GM18517 (cell line): ENCODE results near the gene UBAP1L.
"Not testable (repeated sequence)": the region's sequence is repeated elsewhere in the genome, so short reads cannot be mapped to it uniquely, and the experiment has no call there.

Source experiments
- ATAC-seq: cut with Tn5 transposase; IDR thresholded peaks from one replicate; pipeline ENCODE4 v1.9.1; 2021; ENCODE audit warnings: mild to moderate bottlenecking, moderate library complexity; ENCODE audit not compliant: unreplicated experiment

UBAP1L gene

DNA sequence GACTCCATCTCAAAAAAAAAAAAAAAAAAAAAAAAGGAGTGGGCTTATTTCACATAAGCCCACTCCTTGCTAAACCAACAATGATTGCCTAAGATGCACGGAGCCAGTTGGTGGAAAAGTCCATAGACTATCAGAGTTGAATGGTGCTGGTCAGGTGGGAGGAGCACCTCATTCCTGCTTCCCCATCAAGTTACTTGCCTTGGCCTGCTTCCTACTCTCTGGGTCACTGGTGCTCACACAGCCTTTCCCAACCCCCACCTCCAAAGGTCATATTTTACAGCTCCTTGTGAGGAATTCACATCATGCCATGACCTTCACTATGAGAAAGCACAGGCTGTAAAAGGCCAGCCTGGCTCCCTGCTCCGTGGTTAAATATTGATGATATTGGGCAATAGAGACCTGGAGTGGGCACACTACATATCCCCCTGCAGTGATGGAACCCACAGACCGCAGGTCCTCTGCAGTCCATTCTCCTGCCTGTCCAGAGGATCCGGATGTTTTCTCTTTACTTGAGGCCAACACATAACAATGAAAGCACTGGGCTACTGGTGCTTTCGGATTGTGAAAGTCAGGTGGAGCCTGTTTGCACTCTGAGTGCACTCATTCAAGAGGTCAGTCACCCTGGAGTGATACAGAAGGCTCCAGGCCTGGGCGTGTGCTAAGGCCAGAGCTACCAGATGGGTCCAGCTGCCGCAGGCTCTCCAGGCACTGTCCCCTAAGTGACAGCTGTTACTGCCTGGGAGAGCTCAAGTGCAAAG, 70.1 kb downstream of the UBAP1L start, which contains the start of gene SLC51B:
Gene SLC51B (plus strand): TSS at position 664 of the 758 bp plus-strand sequence. CDS start 4,618 bp downstream, outside the sequence.
- no peak for ATAC-seq

- not testable (repeated sequence) for ATAC-seq
These were observed 70.8 kb downstream of the UBAP1L start for GRCh38 chr15:65044218-65044617.

- no peak for ATAC-seq
These were observed 72.1 kb downstream of the UBAP1L start for GRCh38 chr15:65042776-65043327.
